H1 (cell line): ENCODE data around the gene NR1I3. TPM values are rescaled to one million over a fixed set of nuclear protein-coding genes. Genes with fewer than 3 reads are reported as not detected.

Source experiments
- CTCF ChIA-PET: fragments of 300-600 bp; sonication (Branson Sonifier 250); formaldehyde crosslinking; loops from one replicate; lab custom pipeline; 2021; ENCODE audit not compliant: partially characterized antibody; lab: Charles Lee
- POLR2A ChIA-PET: fragments of 300-600 bp; sonication (Branson Sonifier 250); formaldehyde crosslinking; loops from one replicate; lab custom pipeline; 2021; ENCODE audit warnings: inconsistent platforms; ENCODE audit not compliant: partially characterized antibody; lab: Charles Lee
- DNase-seq, 2 experiments: peaks; one replicate each; pipeline versions ENCODE4 v3.0.0 to v3.0.0-alpha.2; 2010 to 2022; ENCODE audit warnings: low spot score in 2 of 2, low read depth in 1 of 2, mixed read lengths in 1 of 2
- FAIRE-seq: peaks from 2 replicates; lab custom pipeline; 2011; peaks lifted over from hg19 to GRCh38; lab: Jason Lieb, UNC
- H2AFZ ChIP-seq: 2 replicates; pipeline ENCODE4 v1.8.1; 2012; ENCODE audit warnings: low read length, inconsistent platforms
- H2AK5ac ChIP-seq: 2 replicates; pipeline ENCODE4 v1.6.1; 2013; ENCODE audit warnings: low read depth, low read length
- H2BK120ac ChIP-seq: replicated peaks from 2 replicates; pipeline ENCODE3; 2013; ENCODE audit warnings: low read depth, low read length, inconsistent platforms
- H2BK12ac ChIP-seq: 2 replicates; pipeline ENCODE4 v1.6.1; 2013; ENCODE audit warnings: low read depth, low read length
- H2BK15ac ChIP-seq: 2 replicates; pipeline ENCODE4 v1.6.1; 2013; ENCODE audit warnings: low read length
- H2BK20ac ChIP-seq: 2 replicates; pipeline ENCODE4 v1.6.1; 2013; ENCODE audit warnings: low read length
- H2BK5ac ChIP-seq: 2 replicates; pipeline ENCODE4 v1.6.1; 2013; ENCODE audit warnings: low read depth, low read length
- H3K14ac ChIP-seq: 2 replicates; pipeline ENCODE4 v1.6.1; 2013; ENCODE audit warnings: inconsistent platforms; ENCODE audit not compliant: insufficient read length
- H3K18ac ChIP-seq: 2 replicates; pipeline ENCODE4 v1.6.1; 2013; ENCODE audit warnings: low read length; ENCODE audit errors: extremely low read depth
- H3K23ac ChIP-seq: 2 replicates; pipeline ENCODE4 v1.6.1; 2013; ENCODE audit warnings: inconsistent platforms; ENCODE audit not compliant: insufficient read length
- H3K23me2 ChIP-seq: 2 replicates; pipeline ENCODE4 v1.6.1; 2013; ENCODE audit warnings: low read depth, low read length
- H3K27ac ChIP-seq: 2 replicates; pipeline ENCODE4 v1.6.1; 2011; ENCODE audit warnings: low read depth, low read length, inconsistent platforms
- H3K27me3 ChIP-seq, 4 experiments: replicated peaks in 1 of 4; 1 replicate in 1 of 4; 2 replicates in 3 of 4; pipeline versions ENCODE4 v1.6.1 to v1.8.1; 2011 to 2013; ENCODE audit warnings: low read length in 3 of 4, mild to moderate bottlenecking in 3 of 4, inconsistent platforms in 2 of 4, mixed read lengths in 2 of 4, moderate library complexity in 1 of 4; ENCODE audit not compliant: control insufficient read depth in 3 of 4, insufficient read depth in 3 of 4; ENCODE audit errors: extremely low read depth in 1 of 4
- H3K36me3 ChIP-seq, 4 experiments: 2 replicates each; pipeline versions ENCODE4 v1.6.1 to v1.8.1; 2011 to 2013; ENCODE audit warnings: mild to moderate bottlenecking in 4 of 4, low read length in 3 of 4, moderate library complexity in 2 of 4, control low read depth in 1 of 4, inconsistent platforms in 1 of 4; ENCODE audit not compliant: insufficient read depth in 4 of 4, control insufficient read depth in 2 of 4
- H3K4ac ChIP-seq: replicated peaks from 2 replicates; pipeline ENCODE3; 2013; ENCODE audit warnings: low read length, low read depth, mixed read lengths, inconsistent platforms; ENCODE audit not compliant: insufficient read length
- H3K4me1 ChIP-seq, 4 experiments: replicated peaks in 1 of 4; 1 replicate in 1 of 4; 2 replicates in 3 of 4; pipeline versions ENCODE4 v1.6.1 to v1.8.1; 2011 to 2013; ENCODE audit warnings: low read length in 3 of 4, inconsistent platforms in 2 of 4, mixed read lengths in 1 of 4; ENCODE audit not compliant: insufficient read depth in 4 of 4, control insufficient read depth in 3 of 4
- H3K4me2 ChIP-seq, 2 experiments: 2 replicates each; pipeline versions ENCODE4 v1.6.1 to v1.8.1; 2011 to 2013; ENCODE audit warnings: low read depth in 2 of 2, low read length in 2 of 2, control low read depth in 1 of 2, inconsistent platforms in 1 of 2, mild to moderate bottlenecking in 1 of 2; ENCODE audit not compliant: insufficient read depth in 1 of 2
- H3K4me3 ChIP-seq, 4 experiments: fragments of 200-600, 300-600 bp in 1 of 4; sonication (generic), shearing (Covaris generic), sonication (Bioruptor Twin) in 1 of 4; 2 replicates each; pipeline versions ENCODE4 v1.5.1 to v1.8.1; 2011 to 2016; ENCODE audit warnings: low read length in 4 of 4, low read depth in 3 of 4, control low read depth in 2 of 4, inconsistent platforms in 2 of 4, mild to moderate bottlenecking in 2 of 4, mixed read lengths in 1 of 4, moderate library complexity in 1 of 4; ENCODE audit not compliant: insufficient read depth in 2 of 4; ENCODE audit errors: extremely low read depth in 1 of 4
- H3K56ac ChIP-seq: replicated peaks from 2 replicates; pipeline ENCODE3; 2013; ENCODE audit warnings: low read depth, mild to moderate bottlenecking, mixed read lengths, low read length, inconsistent platforms; ENCODE audit not compliant: insufficient read length
- H3K79me1 ChIP-seq: 2 replicates; pipeline ENCODE4 v1.6.1; 2013; ENCODE audit warnings: low read depth, low read length, control low read depth
- H3K79me2 ChIP-seq, 2 experiments: 2 replicates each; pipeline versions ENCODE4 v1.6.1 to v1.8.1; 2012 to 2013; ENCODE audit warnings: low read length in 2 of 2, mild to moderate bottlenecking in 2 of 2, inconsistent platforms in 1 of 2; ENCODE audit not compliant: insufficient read depth in 2 of 2, control insufficient read depth in 1 of 2
- H3K9ac ChIP-seq, 4 experiments: replicated peaks in 1 of 4; 1 replicate in 1 of 4; 2 replicates in 3 of 4; pipeline versions ENCODE4 v1.6.1 to v1.8.1; 2011 to 2013; ENCODE audit warnings: low read depth in 3 of 4, low read length in 3 of 4, control low read depth in 2 of 4, mild to moderate bottlenecking in 2 of 4, moderate library complexity in 2 of 4, inconsistent platforms in 1 of 4; ENCODE audit errors: extremely low read depth in 1 of 4
- H3K9me3 ChIP-seq, 2 experiments: 2 replicates each; pipeline versions ENCODE4 v1.6.1 to v1.8.1; 2012 to 2013; ENCODE audit warnings: mild to moderate bottlenecking in 2 of 2, moderate library complexity in 2 of 2, control low read depth in 1 of 2, inconsistent platforms in 1 of 2, low read depth in 1 of 2, low read length in 1 of 2, mixed read lengths in 1 of 2; ENCODE audit not compliant: insufficient read depth in 2 of 2
- H4K20me1 ChIP-seq, 2 experiments: replicated peaks in 1 of 2; 2 replicates each; pipeline versions ENCODE3 to v1.8.1; 2011 to 2013; ENCODE audit warnings: inconsistent platforms in 2 of 2, low read length in 2 of 2, mild to moderate bottlenecking in 1 of 2; ENCODE audit not compliant: insufficient read depth in 2 of 2, control insufficient read depth in 1 of 2
- H4K5ac ChIP-seq: 2 replicates; pipeline ENCODE4 v1.6.1; 2013; ENCODE audit warnings: low read length, low read depth, mixed read lengths, inconsistent platforms; ENCODE audit not compliant: insufficient read length
- H4K8ac ChIP-seq: 2 replicates; pipeline ENCODE4 v1.8.0; 2013; ENCODE audit warnings: mild to moderate bottlenecking, moderate library complexity, low read length, inconsistent platforms; ENCODE audit not compliant: insufficient read depth; ENCODE audit errors: extremely low read depth
- H4K91ac ChIP-seq: replicated peaks from 2 replicates; pipeline ENCODE3; 2013; ENCODE audit warnings: low read length, mixed read lengths, inconsistent platforms; ENCODE audit not compliant: insufficient read length
- EGR1 ChIP-seq: IDR thresholded peaks from 2 replicates; pipeline ENCODE4 v1.6.1; 2011; ENCODE audit warnings: low read depth, low read length, borderline replicate concordance
- FOSL1 ChIP-seq: IDR thresholded peaks from 2 replicates; pipeline ENCODE4 v1.6.1; 2011; ENCODE audit warnings: mild to moderate bottlenecking, low read depth, low read length, moderate library complexity; ENCODE audit not compliant: insufficient read depth
- KDM4A ChIP-seq: IDR thresholded peaks from one replicate; pipeline ENCODE4 v1.7.1; 2012; ENCODE audit warnings: low read depth, mild to moderate bottlenecking, moderate library complexity, low read length, inconsistent platforms; ENCODE audit not compliant: severe bottlenecking
- SAP30 ChIP-seq: fragments of 300-600 bp; sonication (generic); IDR thresholded peaks from 2 replicates; pipeline ENCODE4 v1.7.1; 2012; ENCODE audit warnings: low read length, moderate library complexity, mild to moderate bottlenecking, inconsistent platforms; ENCODE audit not compliant: insufficient read depth, insufficient replicate concordance
- SIN3A ChIP-seq, 2 experiments: IDR thresholded peaks in 1 of 2; conservative IDR thresholded peaks in 1 of 2; 2 replicates each; pipeline ENCODE4 v1.6.1; 2011 to 2012; ENCODE audit warnings: low read length in 2 of 2, improper control_type of control experiment in 1 of 2, low read depth in 1 of 2, mild to moderate bottlenecking in 1 of 2
- TAF7 ChIP-seq: optimal IDR thresholded peaks from 2 replicates; pipeline ENCODE3; 2011; ENCODE audit warnings: low read depth, mild to moderate bottlenecking, inconsistent platforms, low read length, moderate library complexity, borderline replicate concordance
- TCF12 ChIP-seq: IDR thresholded peaks from 2 replicates; pipeline ENCODE4 v1.6.1; 2011; ENCODE audit warnings: low read depth, mild to moderate bottlenecking, low read length
- WGBS, 2 experiments: shearing (Covaris generic) in 1 of 2; methylation state at CpG; one replicate each; pipeline versions ENCODE4 v1.1.6 to v1.1.7; 2013 to 2015; ENCODE audit warnings: low lambda C conversion rate in 2 of 2, mixed read lengths in 2 of 2, inconsistent platforms in 1 of 2, low coverage in 1 of 2, missing lambda C conversion rate in 1 of 2; ENCODE audit not compliant: insufficient replicate concordance in 2 of 2, insufficient coverage in 1 of 2, insufficient read length in 1 of 2; ENCODE audit errors: extremely low coverage in 1 of 2, missing lambda C conversion rate in 1 of 2; 5-methylcytosine and 5-hydroxymethylcytosine counted together
- polyA plus RNA-seq, 7 experiments: library from polyadenylated mRNA; depleted of rRNA in 3 of 7; stranded (reverse) in 5 of 7; unstranded in 2 of 7; fragments of >200 nt in 5 of 7; fragments of 200-250 nt in 2 of 7; gene quantifications; 1 replicate in 5 of 7; 2 replicates in 1 of 7; 4 replicates in 1 of 7; pipeline versions ENCODE4 v1.2.1 to v1.2.3, GENCODE V29; 2011 to 2013; ENCODE audit warnings: missing spikeins in 2 of 7, mixed read lengths in 2 of 7
- total RNA-seq: library from RNA; stranded (reverse); fragmentation: NEBNext Ultra II Directional; extraction: Animal tissue kit (Norgen Biotek cat#: 25700); gene quantifications from 2 replicates; pipeline ENCODE4 v1.2.1, GENCODE V29; 2021

NR1I3 gene
- total and polyA plus RNA-seq, 2 of the 8 experiments (the other 6 are each of a cell fraction or from before 2014, with no cell fraction given) = not detected

- no peak overlapping the region for H3K27ac ChIP-seq
- H3K4me3 ChIP-seq = peak overlapping the region; percentile 5 to 51 (median 44); a peak in 7 of 8 replicates
- no peak overlapping the region for H2AFZ ChIP-seq
- H3K4me1 ChIP-seq = peaks cover 23 to 54% (median 48%) of the 10 kb centered on the region in 4 experiments
- H3K4ac ChIP-seq = peak overlapping the region; percentile 63
- peak overlapping the region; percentile 12; the same call in 1 of the 2 replicates for H2BK15ac ChIP-seq
- peaks cover 6% of the 10 kb centered on the region; the same call in 1 of the 2 replicates for H3K79me1 ChIP-seq
- H3K23me2 ChIP-seq = peaks cover 12% of the 10 kb centered on the region
- H3K18ac ChIP-seq = peak overlapping the region; percentile 75; the same call in 1 of the 2 replicates
- H3K4me2 ChIP-seq = peak overlapping the region; percentile 67 to 80
- POLR2A ChIA-PET = interaction anchor here (0.6 to 2.3 kb wide), 15 partner anchors 9 to 210 kb away, joined by 3 to 13 read pairs (median 4); partner anchors contain the start of genes APOA2, B4GALT3, PPOX and SDHC
- no peaks in the 10 kb centered on the region for H4K20me1 ChIP-seq
- no peak for FAIRE-seq
- H3K9ac ChIP-seq = peak overlapping the region in 1 of 4 experiments; percentile 11; a peak in 1 of 7 replicates
- H3K27me3 ChIP-seq = no peaks in the 10 kb centered on the region
- H3K9me3 ChIP-seq = no peaks in the 10 kb centered on the region
- peaks cover 0 to 3% (median 2%) of the 10 kb centered on the region in 4 experiments; a peak in 3 of 8 replicates for H3K36me3 ChIP-seq
- 82% methylated on average over 11 of the region's 11 CpGs; no CpG with 5 or more reads in 1 of the 2 experiments for WGBS, 2 experiments
- no peak overlapping the region for H3K14ac ChIP-seq
- no peak for DNase-seq
- TF ChIP-seq TAF7 (no peak), KDM4A (no peak), SIN3A (conservative IDR thresholded peaks at IDR 0.05 in 1 of 2, IDR thresholded peaks at IDR 0.05 in 1 of 2; ENCODE audit: low read depth in 1 of 2, low read length in 2 of 2) (no peak), SAP30 (no peak), FOSL1 (no peak), EGR1 (no peak), TCF12 (no peak)
- H2BK5ac ChIP-seq = peak overlapping the region; percentile 67; the same call in 1 of the 2 replicates
- peak overlapping the region; percentile 15 for H4K91ac ChIP-seq
- H3K56ac ChIP-seq = no peak overlapping the region
- H2BK120ac ChIP-seq = no peak overlapping the region
- peak overlapping the region; percentile 5; the same call in 1 of the 2 replicates for H2BK12ac ChIP-seq
- CTCF ChIA-PET = interaction anchor here (0.9 to 17.6 kb wide), 13 partner anchors 9 to 95 kb away, joined by 3 to 427 read pairs (median 5); partner anchors contain the start of genes APOA2, B4GALT3, FCER1G and PCP4L1
- peaks cover 0 to 7% of the 10 kb centered on the region in 2 experiments; a peak in 2 of 4 replicates for H3K79me2 ChIP-seq
- H4K5ac ChIP-seq = no peak overlapping the region
- H2AK5ac ChIP-seq = peak overlapping the region; percentile 54; the same call in 1 of the 2 replicates
- H4K8ac ChIP-seq = no peak overlapping the region
- 0 out of 2 replicates have a peak overlapping the region, but pooled peaks have one; percentile 82 for H2BK20ac ChIP-seq
- no peak overlapping the region for H3K23ac ChIP-seq
Measured at GRCh38 chr1:161197560-161198193, 40.3 kb downstream of the NR1I3 start.
